ENCODE data around the gene TMEM54.

TMEM54 gene

DNA sequence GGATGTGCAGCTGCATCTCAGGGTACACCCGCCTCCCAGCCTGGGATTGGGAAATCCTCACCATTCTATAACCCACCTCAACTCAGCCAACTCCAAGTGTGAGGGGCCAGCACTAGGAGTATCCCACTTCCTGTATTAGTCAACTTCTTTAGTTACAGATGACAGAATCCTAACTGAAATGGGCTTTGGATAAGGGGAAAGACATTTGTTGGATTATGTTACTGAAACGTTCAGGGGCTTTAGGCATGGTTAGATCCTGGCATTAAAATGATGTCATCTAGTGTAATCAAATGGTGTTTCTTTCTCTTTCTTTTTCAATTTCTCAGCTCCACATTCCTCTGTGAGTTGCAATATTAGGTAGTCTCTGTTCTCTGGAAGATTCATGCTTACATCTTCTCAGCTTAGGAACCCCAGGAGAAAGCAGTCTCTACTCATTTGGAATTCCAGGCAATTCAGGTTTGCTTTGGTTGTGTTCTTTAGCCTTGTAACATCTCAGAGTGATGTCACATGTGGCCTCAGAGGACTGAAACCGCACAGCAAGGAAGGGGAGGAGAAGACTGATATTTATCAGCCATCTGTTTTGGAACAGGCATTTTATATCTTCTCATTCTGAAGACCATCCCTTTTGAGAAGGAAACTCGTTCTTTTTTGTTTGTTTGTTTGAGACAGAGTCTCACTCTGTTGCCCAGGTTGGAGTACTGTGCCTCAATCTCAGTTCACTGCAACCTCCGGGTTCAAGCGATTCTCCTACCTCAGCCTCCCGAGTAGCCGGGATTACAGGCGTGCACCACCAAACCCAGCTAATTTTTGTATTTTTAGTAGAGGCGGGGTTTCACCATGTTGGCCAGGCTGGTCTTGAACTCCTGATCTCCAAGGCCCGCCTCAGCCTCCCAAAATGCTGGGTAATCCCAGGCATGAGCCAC is 18.9 kb upstream of the TMEM54 start:
- no peak overlapping the region for H2BK12ac ChIP-seq (ENCODE audit: low read length)
- no peak overlapping the region for H4K91ac ChIP-seq (ENCODE audit: low read depth, low read length, poor library complexity)
- H3K18ac ChIP-seq (ENCODE audit: low read length) = no peak overlapping the region
- H3K36me3 ChIP-seq (replicated peaks in 1 of 2; ENCODE audit: control insufficient read depth in 2 of 2, insufficient read depth in 2 of 2, low read length in 2 of 2) = no peaks in the 10 kb centered on the region
- no peak overlapping the region for H2AK5ac ChIP-seq (ENCODE audit: low read depth, low read length)
- no peak overlapping the region for H3K4me3 ChIP-seq (ENCODE audit: low read length in 2 of 2)
- H3K4ac ChIP-seq (ENCODE audit: low read length) = no peak overlapping the region
- H4K8ac ChIP-seq (ENCODE audit: low read depth, low read length) = no peak overlapping the region
- H3K4me1 ChIP-seq (ENCODE audit: control insufficient read depth in 2 of 2, insufficient read depth in 1 of 2, low read depth in 1 of 2, low read length in 2 of 2) = peaks cover 3 to 8% of the 10 kb centered on the region in 2 donors
- H2BK120ac ChIP-seq (ENCODE audit: low read depth, low read length) = no peak overlapping the region
- no peak overlapping the region for H2AFZ ChIP-seq (ENCODE audit: low read length)
- no peak overlapping the region for H3K27ac ChIP-seq (replicated peaks; ENCODE audit: low read length)
- H3K9me3 ChIP-seq (replicated peaks in 1 of 2; ENCODE audit: control insufficient read depth in 2 of 2, insufficient read depth in 1 of 2, low read depth in 1 of 2, low read length in 2 of 2) = no peaks in the 10 kb centered on the region
- no peak overlapping the region for H3K4me2 ChIP-seq (ENCODE audit: insufficient read depth, low read length, poor library complexity, severe bottlenecking)
- H2BK15ac ChIP-seq (ENCODE audit: low read length) = no peak overlapping the region
- DNase-seq (ENCODE audit: low spot score) = no peak
- H3K23ac ChIP-seq (ENCODE audit: low read depth, low read length, poor library complexity) = no peak overlapping the region
- no peaks in the 10 kb centered on the region for H3K79me1 ChIP-seq (ENCODE audit: low read depth, low read length)
- peaks cover 0 to 19% (median 17%) of the 10 kb centered on the region in 3 experiments for H3K27me3 ChIP-seq (ENCODE audit: control insufficient read depth in 3 of 3, insufficient read depth in 3 of 3, low read depth in 1 of 3, low read length in 3 of 3)
- no peak overlapping the region for H3K9ac ChIP-seq (ENCODE audit: low read depth, low read length, poor library complexity)
- WGBS, 2 donors (ENCODE audit: extremely low coverage in 2 of 2, insufficient read length in 2 of 2, insufficient replicate concordance in 1 of 2) = no CpG with 5 or more reads among the region's 11 CpGs
- H2BK5ac ChIP-seq (ENCODE audit: low read length) = no peak overlapping the region
- no peak overlapping the region for H3K14ac ChIP-seq (ENCODE audit: low read length)

DNA sequence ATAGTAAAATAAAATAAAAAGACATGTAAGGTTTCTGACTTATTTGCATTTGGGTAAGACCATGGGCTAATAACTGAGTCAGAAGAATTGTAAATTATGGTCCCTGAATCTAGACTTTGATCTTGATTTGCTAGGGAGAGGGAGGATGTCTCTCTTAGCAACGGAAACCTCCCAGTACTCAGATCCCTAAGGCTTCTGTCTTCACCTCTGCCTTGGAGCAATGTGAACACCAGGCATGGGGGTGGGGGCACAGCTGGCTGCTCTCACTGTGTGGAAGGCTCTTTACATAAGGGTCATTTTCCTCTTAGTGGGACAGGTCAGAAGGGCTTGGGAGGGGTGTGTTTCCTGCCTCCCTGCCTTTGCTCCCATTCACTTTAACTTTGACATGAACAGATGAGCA is 17.0 kb upstream of the TMEM54 start:
- whole genome bisulfite sequencing, 2 donors (ENCODE audit: extremely low coverage in 2 of 2, insufficient read length in 2 of 2, insufficient replicate concordance in 1 of 2) = no CpG with 5 or more reads among the region's 1 CpG
- Histone ChIP-seq H3K27me3 (ENCODE audit: control insufficient read depth in 3 of 3, insufficient read depth in 3 of 3, low read depth in 1 of 3, low read length in 3 of 3) (peaks cover 0 to 5% (median 2%) of the 10 kb centered on the region in 3 experiments), H3K4me1 (ENCODE audit: control insufficient read depth in 2 of 2, insufficient read depth in 1 of 2, low read depth in 1 of 2, low read length in 2 of 2) (peaks cover 0 to 2% of the 10 kb centered on the region in 2 donors), H3K9ac (ENCODE audit: low read depth, low read length, poor library complexity) (no peak overlapping the region), H3K27ac (replicated peaks; ENCODE audit: low read length) (no peak overlapping the region), H4K91ac (ENCODE audit: low read depth, low read length, poor library complexity) (no peak overlapping the region), H2BK120ac (ENCODE audit: low read depth, low read length) (no peak overlapping the region), H3K79me1 (ENCODE audit: low read depth, low read length) (no peaks in the 10 kb centered on the region), H3K14ac (ENCODE audit: low read length) (no peak overlapping the region), H3K23ac (ENCODE audit: low read depth, low read length, poor library complexity) (no peak overlapping the region), H3K4me2 (ENCODE audit: insufficient read depth, low read length, poor library complexity, severe bottlenecking) (no peak overlapping the region), H3K4ac (ENCODE audit: low read length) (no peak overlapping the region), H3K9me3 (replicated peaks in 1 of 2; ENCODE audit: control insufficient read depth in 2 of 2, insufficient read depth in 1 of 2, low read depth in 1 of 2, low read length in 2 of 2) (no peaks in the 10 kb centered on the region), H3K36me3 (replicated peaks in 1 of 2; ENCODE audit: control insufficient read depth in 2 of 2, insufficient read depth in 2 of 2, low read length in 2 of 2) (no peaks in the 10 kb centered on the region), H2BK12ac (ENCODE audit: low read length) (no peak overlapping the region), H2BK15ac (ENCODE audit: low read length) (no peak overlapping the region), H3K4me3 (ENCODE audit: low read length in 2 of 2) (no peak overlapping the region), H2AK5ac (ENCODE audit: low read depth, low read length) (no peak overlapping the region), H2BK5ac (ENCODE audit: low read length) (no peak overlapping the region), H2AFZ (ENCODE audit: low read length) (no peak overlapping the region), H3K18ac (ENCODE audit: low read length) (no peak overlapping the region), H4K8ac (ENCODE audit: low read depth, low read length) (no peak overlapping the region)
- DNase-seq (ENCODE audit: low spot score) = no peak

DNA sequence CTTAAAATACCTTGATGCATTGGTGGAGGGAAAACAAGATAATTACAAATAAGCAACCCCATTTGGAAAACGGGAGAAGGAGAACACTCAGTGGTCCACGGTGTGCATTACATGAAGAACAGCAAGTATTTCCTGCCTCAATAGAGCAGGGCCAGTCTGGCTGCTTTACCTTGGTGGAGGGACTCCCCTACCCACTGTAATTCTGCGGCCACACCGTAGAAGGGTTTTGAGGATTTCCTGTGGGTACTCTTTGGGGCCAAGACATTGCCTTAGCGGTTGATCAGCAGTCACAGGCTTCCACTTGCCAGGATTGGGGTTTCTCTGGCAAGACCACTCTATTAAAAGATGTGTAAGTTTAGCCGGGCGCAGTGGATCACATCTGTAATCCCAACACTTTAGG is 16.3 kb upstream of the TMEM54 start:
- no peaks in the 10 kb centered on the region for H3K9me3 ChIP-seq (replicated peaks in 1 of 2; ENCODE audit: control insufficient read depth in 2 of 2, insufficient read depth in 1 of 2, low read depth in 1 of 2, low read length in 2 of 2)
- no peak overlapping the region for H2AFZ ChIP-seq (ENCODE audit: low read length)
- no peak overlapping the region for H3K18ac ChIP-seq (ENCODE audit: low read length)
- H3K4me3 ChIP-seq (ENCODE audit: low read length in 2 of 2) = no peak overlapping the region
- H3K4ac ChIP-seq (ENCODE audit: low read length) = no peak overlapping the region
- H3K9ac ChIP-seq (ENCODE audit: low read depth, low read length, poor library complexity) = no peak overlapping the region
- no peak overlapping the region for H4K91ac ChIP-seq (ENCODE audit: low read depth, low read length, poor library complexity)
- H2AK5ac ChIP-seq (ENCODE audit: low read depth, low read length) = no peak overlapping the region
- H2BK5ac ChIP-seq (ENCODE audit: low read length) = no peak overlapping the region
- H4K8ac ChIP-seq (ENCODE audit: low read depth, low read length) = no peak overlapping the region
- H3K36me3 ChIP-seq (replicated peaks in 1 of 2; ENCODE audit: control insufficient read depth in 2 of 2, insufficient read depth in 2 of 2, low read length in 2 of 2) = no peaks in the 10 kb centered on the region
- no peak overlapping the region for H3K23ac ChIP-seq (ENCODE audit: low read depth, low read length, poor library complexity)
- H3K79me1 ChIP-seq (ENCODE audit: low read depth, low read length) = no peaks in the 10 kb centered on the region
- H2BK15ac ChIP-seq (ENCODE audit: low read length) = no peak overlapping the region
- H3K27ac ChIP-seq (replicated peaks; ENCODE audit: low read length) = no peak overlapping the region
- WGBS, 2 donors (ENCODE audit: extremely low coverage in 2 of 2, insufficient read length in 2 of 2, insufficient replicate concordance in 1 of 2) = no CpG with 5 or more reads among the region's 7 CpGs
- H3K4me1 ChIP-seq (ENCODE audit: control insufficient read depth in 2 of 2, insufficient read depth in 1 of 2, low read depth in 1 of 2, low read length in 2 of 2) = peaks cover 0 to 2% of the 10 kb centered on the region in 2 donors
- H3K27me3 ChIP-seq (ENCODE audit: control insufficient read depth in 3 of 3, insufficient read depth in 3 of 3, low read depth in 1 of 3, low read length in 3 of 3) = peaks cover 0 to 3% (median 0%) of the 10 kb centered on the region in 3 experiments
- H3K14ac ChIP-seq (ENCODE audit: low read length) = no peak overlapping the region
- H2BK120ac ChIP-seq (ENCODE audit: low read depth, low read length) = no peak overlapping the region
- no peak for DNase-seq (ENCODE audit: low spot score)
- H2BK12ac ChIP-seq (ENCODE audit: low read length) = no peak overlapping the region
- H3K4me2 ChIP-seq (ENCODE audit: insufficient read depth, low read length, poor library complexity, severe bottlenecking) = no peak overlapping the region

DNA sequence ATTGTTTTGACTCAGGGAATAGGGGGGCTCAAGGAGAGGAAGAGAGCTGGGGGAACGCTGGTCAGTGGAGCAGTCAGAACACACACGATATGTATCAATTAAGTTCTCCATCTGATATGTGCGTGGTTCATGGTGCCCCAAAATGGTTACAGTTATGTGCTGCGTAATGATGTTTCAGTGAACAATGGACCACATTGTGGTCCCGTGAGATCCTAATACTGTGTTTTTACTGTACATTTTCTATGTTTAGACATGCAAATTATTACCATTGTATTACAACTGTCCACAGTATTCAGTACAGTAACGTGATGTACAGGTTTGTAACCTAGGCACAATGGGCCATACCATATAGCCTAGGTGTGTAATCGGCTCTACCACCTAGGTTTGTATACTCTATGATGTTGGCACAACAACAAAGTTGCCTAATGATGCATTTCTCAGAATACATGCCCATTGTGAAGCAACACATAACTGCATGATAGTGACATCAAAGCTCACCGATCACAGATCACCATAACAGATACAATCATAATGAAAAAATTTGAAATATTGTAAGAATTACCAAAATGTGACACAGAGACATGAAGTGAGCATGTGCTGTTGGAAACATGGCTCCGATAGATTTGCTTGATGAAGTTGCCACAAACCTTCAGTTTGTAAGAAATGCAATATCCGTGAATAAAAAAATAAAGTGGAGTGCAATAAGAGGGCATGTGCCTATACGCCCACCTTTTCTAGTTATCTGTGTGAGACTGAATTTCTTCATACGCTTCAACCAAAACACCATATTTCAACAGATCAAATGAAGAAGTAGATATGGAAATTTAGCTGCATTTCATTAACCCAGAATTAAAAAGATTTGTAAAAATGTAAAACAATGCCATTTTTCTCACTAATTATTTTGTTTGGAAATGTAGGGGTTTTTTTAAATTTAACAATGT is 14.8 kb upstream of the TMEM54 start:
- Histone ChIP-seq H3K18ac (ENCODE audit: low read length) (no peak overlapping the region), H3K23ac (ENCODE audit: low read depth, low read length, poor library complexity) (no peak overlapping the region), H3K4me1 (ENCODE audit: control insufficient read depth in 2 of 2, insufficient read depth in 1 of 2, low read depth in 1 of 2, low read length in 2 of 2) (peaks cover 0 to 2% of the 10 kb centered on the region in 2 donors), H3K36me3 (replicated peaks in 1 of 2; ENCODE audit: control insufficient read depth in 2 of 2, insufficient read depth in 2 of 2, low read length in 2 of 2) (no peaks in the 10 kb centered on the region), H3K79me1 (ENCODE audit: low read depth, low read length) (no peaks in the 10 kb centered on the region), H4K8ac (ENCODE audit: low read depth, low read length) (no peak overlapping the region), H3K27ac (replicated peaks; ENCODE audit: low read length) (no peak overlapping the region), H2BK15ac (ENCODE audit: low read length) (no peak overlapping the region), H4K91ac (ENCODE audit: low read depth, low read length, poor library complexity) (no peak overlapping the region), H2AFZ (ENCODE audit: low read length) (no peak overlapping the region), H2BK5ac (ENCODE audit: low read length) (no peak overlapping the region), H3K4me3 (ENCODE audit: low read length in 2 of 2) (no peak overlapping the region), H2BK12ac (ENCODE audit: low read length) (no peak overlapping the region), H2BK120ac (ENCODE audit: low read depth, low read length) (no peak overlapping the region), H3K4ac (ENCODE audit: low read length) (no peak overlapping the region), H3K4me2 (ENCODE audit: insufficient read depth, low read length, poor library complexity, severe bottlenecking) (no peak overlapping the region), H3K9ac (ENCODE audit: low read depth, low read length, poor library complexity) (no peak overlapping the region), H3K27me3 (ENCODE audit: control insufficient read depth in 3 of 3, insufficient read depth in 3 of 3, low read depth in 1 of 3, low read length in 3 of 3) (peaks cover 0 to 3% (median 0%) of the 10 kb centered on the region in 3 experiments), H3K9me3 (replicated peaks in 1 of 2; ENCODE audit: control insufficient read depth in 2 of 2, insufficient read depth in 1 of 2, low read depth in 1 of 2, low read length in 2 of 2) (no peaks in the 10 kb centered on the region), H2AK5ac (ENCODE audit: low read depth, low read length) (no peak overlapping the region), H3K14ac (ENCODE audit: low read length) (no peak overlapping the region)
- DNase-seq (ENCODE audit: low spot score) = no peak
- no CpG with 5 or more reads among the region's 12 CpGs for WGBS, 2 donors (ENCODE audit: extremely low coverage in 2 of 2, insufficient read length in 2 of 2, insufficient replicate concordance in 1 of 2)
